CD4-positive, alpha-beta T cell (primary cell): ENCODE results near the gene EML6. TPM values are rescaled to one million over a fixed set of nuclear protein-coding genes. Genes with fewer than 3 reads are reported as not detected.

Experiments used
- ATAC-seq: fragments of 200-7000 bp; cut with Tn5 transposase; one replicate; pipeline ENCODE4 v1.10.0; 2022; ENCODE audit warnings: mild to moderate bottlenecking; ENCODE audit not compliant: poor library complexity
- CTCF ChIA-PET: fragments of 350-600 bp; sonication (Branson Sonifier 250); formaldehyde crosslinking; loops from one replicate; lab custom pipeline; 2021; ENCODE audit warnings: antibody characterized with exemption, inconsistent platforms; lab: Charles Lee
- POLR2A ChIA-PET: fragments of 350-600 bp; sonication (Branson Sonifier 250); formaldehyde crosslinking; loops from one replicate; lab custom pipeline; 2021; ENCODE audit warnings: antibody characterized with exemption, inconsistent platforms; lab: Charles Lee
- DNase-seq, 14 experiments: peaks; one replicate each; pipeline ENCODE4 v3.0.0-alpha.2; 2013 to 2020; ENCODE audit warnings: mixed read lengths in 2 of 14
- H3K27ac ChIP-seq, 2 donors: one replicate each; pipeline versions ENCODE4 v1.5.1 to v1.7.0; 2013; ENCODE audit warnings: low read length in 2 of 2, low read depth in 1 of 2, mild to moderate bottlenecking in 1 of 2
- H3K27me3 ChIP-seq, 2 experiments: 1 replicate in 1 of 2; 2 replicates in 1 of 2; pipeline versions ENCODE4 v1.6.1 to v1.7.0; 2013; ENCODE audit warnings: low read length in 2 of 2, control low read depth in 1 of 2, mild to moderate bottlenecking in 1 of 2, moderate library complexity in 1 of 2; ENCODE audit not compliant: insufficient read depth in 2 of 2, control insufficient read depth in 1 of 2
- H3K36me3 ChIP-seq: one replicate; pipeline ENCODE4 v1.6.1; 2013; ENCODE audit warnings: low read length, control low read depth; ENCODE audit not compliant: insufficient read depth
- H3K4me1 ChIP-seq: one replicate; pipeline ENCODE4 v1.6.1; 2013; ENCODE audit warnings: low read length, control low read depth; ENCODE audit not compliant: insufficient read depth
- H3K4me3 ChIP-seq: one replicate; pipeline ENCODE4 v1.5.1; 2013; ENCODE audit warnings: mild to moderate bottlenecking, low read length, moderate library complexity
- H3K9me3 ChIP-seq, 2 experiments: 1 replicate in 1 of 2; 2 replicates in 1 of 2; pipeline versions ENCODE4 v1.6.1 to v1.7.0; 2013; ENCODE audit warnings: low read length in 2 of 2, mild to moderate bottlenecking in 2 of 2, control low read depth in 1 of 2, moderate library complexity in 1 of 2; ENCODE audit not compliant: control insufficient read depth in 1 of 2, insufficient read depth in 1 of 2
- H3K27ac Mint-ChIP-seq: one replicate; pipeline ENCODE4 v1.8.0; 2020; ENCODE audit warnings: mixed read lengths
- H3K27me3 Mint-ChIP-seq: one replicate; pipeline ENCODE4 v1.8.0; 2021; ENCODE audit warnings: mixed read lengths
- H3K36me3 Mint-ChIP-seq: one replicate; pipeline ENCODE4 v1.8.0; 2021; ENCODE audit warnings: low read depth, mixed read lengths
- H3K4me1 Mint-ChIP-seq: one replicate; pipeline ENCODE4 v1.8.0; 2021; ENCODE audit warnings: low read depth, mixed read lengths
- H3K4me3 Mint-ChIP-seq: one replicate; pipeline ENCODE4 v1.8.0; 2020; ENCODE audit warnings: mild to moderate bottlenecking, mixed read lengths
- H3K9me3 Mint-ChIP-seq: one replicate; pipeline ENCODE4 v1.8.0; 2020; ENCODE audit warnings: mixed read lengths
- intact Hi-C, 2 experiments: fragments of 100-400 bp; cut with DNase I in 1 of 2; cut with micrococcal nuclease in 1 of 2; formaldehyde crosslinking; loops; one replicate each; pipeline versions ENCODE4 v1.15.1 to v1.9.0; 2023 to 2025; cut with DNase I, micrococcal nuclease
- total RNA-seq, 174 experiments: library from RNA in 2 of 174; stranded (reverse) in 2 of 174; gene quantifications; one replicate each; pipeline ENCODE4 v1.2.3 and lab custom pipeline; 2021 to 2026
- TF ChIP-seq, protein P1 (sequence below): fragments of 200-600 bp; IDR thresholded peaks from one replicate; pipeline ENCODE4 v1.8.0; 2022; ENCODE audit warnings: antibody characterized with exemption, mild to moderate bottlenecking

Gene EML6
- total RNA-seq, 2 experiments from 2014 or later, result 0.22 to 0.34 TPM

DNA sequence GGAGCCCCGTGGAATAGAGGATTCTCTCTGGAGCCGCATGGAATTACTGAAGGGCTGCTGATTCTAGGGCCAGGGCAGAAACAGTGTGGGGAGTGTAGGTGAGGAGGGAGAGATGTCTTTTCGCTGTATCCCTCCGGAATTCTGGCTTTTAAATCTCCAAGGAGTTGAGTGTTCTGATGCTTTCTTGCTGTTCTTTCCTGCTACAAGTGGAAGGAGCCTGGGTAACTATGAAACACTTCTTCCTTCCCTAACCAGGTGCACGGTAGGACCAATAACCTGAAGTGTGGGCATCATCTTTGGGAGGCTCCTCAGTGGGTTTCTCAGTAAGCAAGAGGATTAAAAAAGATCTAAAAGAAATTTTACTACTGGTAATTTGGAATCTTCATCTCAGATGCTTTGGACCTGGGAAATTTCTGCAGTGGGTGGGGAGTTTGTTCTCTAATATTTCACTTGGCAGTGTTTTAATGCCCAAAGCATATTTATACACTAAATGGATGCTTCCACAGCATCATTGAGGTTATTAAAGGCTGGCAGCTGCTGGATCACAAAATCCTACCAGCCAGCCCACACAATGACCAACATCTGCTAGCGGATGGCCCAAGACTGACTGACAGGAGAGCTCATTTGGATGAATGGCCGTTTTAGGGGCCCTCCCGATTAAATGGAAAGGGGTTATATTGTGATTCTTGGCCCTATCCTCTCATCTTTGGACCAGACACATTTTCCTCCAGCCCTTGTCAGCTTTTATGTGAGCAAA is 2.1 kb downstream of the EML6 start:
- Mint-ChIP-seq H3K4me3 (peak overlapping the region; percentile 91), H3K27ac (no peak overlapping the region), H3K36me3 (no peaks in the 10 kb centered on the region), H3K27me3 (peaks cover 61% of the 10 kb centered on the region), H3K4me1 (peaks cover 21% of the 10 kb centered on the region), H3K9me3 (no peaks in the 10 kb centered on the region)
- no peaks in the 10 kb centered on the region for H3K36me3 ChIP-seq
- H3K4me1 ChIP-seq, result peaks cover 22% of the 10 kb centered on the region
- CTCF ChIA-PET, result interaction anchor here (1.0 kb wide), 1 partner anchor 443 kb away, joined by 3 read pairs; no protein-coding TSS in a partner anchor
- H3K27ac ChIP-seq, result no peak overlapping the region
- peak overlapping the region; percentile 37 for H3K4me3 ChIP-seq
- ATAC-seq (no peak), DNase-seq (peak in 1 of 14 experiments; percentile 10)
- POLR2A ChIA-PET, result no interaction called here
- TF ChIP-seq, protein P1, sequence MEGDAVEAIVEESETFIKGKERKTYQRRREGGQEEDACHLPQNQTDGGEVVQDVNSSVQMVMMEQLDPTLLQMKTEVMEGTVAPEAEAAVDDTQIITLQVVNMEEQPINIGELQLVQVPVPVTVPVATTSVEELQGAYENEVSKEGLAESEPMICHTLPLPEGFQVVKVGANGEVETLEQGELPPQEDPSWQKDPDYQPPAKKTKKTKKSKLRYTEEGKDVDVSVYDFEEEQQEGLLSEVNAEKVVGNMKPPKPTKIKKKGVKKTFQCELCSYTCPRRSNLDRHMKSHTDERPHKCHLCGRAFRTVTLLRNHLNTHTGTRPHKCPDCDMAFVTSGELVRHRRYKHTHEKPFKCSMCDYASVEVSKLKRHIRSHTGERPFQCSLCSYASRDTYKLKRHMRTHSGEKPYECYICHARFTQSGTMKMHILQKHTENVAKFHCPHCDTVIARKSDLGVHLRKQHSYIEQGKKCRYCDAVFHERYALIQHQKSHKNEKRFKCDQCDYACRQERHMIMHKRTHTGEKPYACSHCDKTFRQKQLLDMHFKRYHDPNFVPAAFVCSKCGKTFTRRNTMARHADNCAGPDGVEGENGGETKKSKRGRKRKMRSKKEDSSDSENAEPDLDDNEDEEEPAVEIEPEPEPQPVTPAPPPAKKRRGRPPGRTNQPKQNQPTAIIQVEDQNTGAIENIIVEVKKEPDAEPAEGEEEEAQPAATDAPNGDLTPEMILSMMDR, result no peak
- intact Hi-C loops, result loop anchor here in 1 of 2 experiments (5.0 to 10.0 kb wide), 5 partner anchors 112 to 761 kb away; partner anchors contain the start of gene CCDC88A
- peaks cover 10 to 16% of the 10 kb centered on the region in 2 experiments for H3K27me3 ChIP-seq
- no peaks in the 10 kb centered on the region for H3K9me3 ChIP-seq

- H3K36me3 Mint-ChIP-seq, result no peaks in the 10 kb centered on the region
- ATAC-seq, result no peak
- H3K27ac Mint-ChIP-seq, result no peak overlapping the region
- TF ChIP-seq, protein P1, result no peak
- ChIA-PET POLR2A (no interaction called here), CTCF (interaction anchor here (1.0 kb wide), 1 partner anchor 442 kb away, joined by 3 read pairs; no protein-coding TSS in a partner anchor)
- DNase-seq, result no peak
- H3K4me1 Mint-ChIP-seq, result peaks cover 21% of the 10 kb centered on the region
- H3K36me3 ChIP-seq, result no peaks in the 10 kb centered on the region
- peak overlapping the region; percentile 91 for H3K4me3 Mint-ChIP-seq
- H3K4me3 ChIP-seq, result no peak overlapping the region
- H3K9me3 ChIP-seq, result no peaks in the 10 kb centered on the region
- H3K9me3 Mint-ChIP-seq, result no peaks in the 10 kb centered on the region
- peaks cover 63% of the 10 kb centered on the region for H3K27me3 Mint-ChIP-seq
- intact Hi-C loops, result loop anchor here in 1 of 2 experiments (5.0 to 10.0 kb wide), 5 partner anchors 111 to 762 kb away; partner anchors contain the start of gene CCDC88A
- H3K27ac ChIP-seq, result no peak overlapping the region
- H3K27me3 ChIP-seq, result peaks cover 10 to 16% of the 10 kb centered on the region in 2 experiments
- peaks cover 22% of the 10 kb centered on the region for H3K4me1 ChIP-seq
Measured at GRCh38 chr2:54726431-54726830, 3.0 kb downstream of the EML6 start.

DNA sequence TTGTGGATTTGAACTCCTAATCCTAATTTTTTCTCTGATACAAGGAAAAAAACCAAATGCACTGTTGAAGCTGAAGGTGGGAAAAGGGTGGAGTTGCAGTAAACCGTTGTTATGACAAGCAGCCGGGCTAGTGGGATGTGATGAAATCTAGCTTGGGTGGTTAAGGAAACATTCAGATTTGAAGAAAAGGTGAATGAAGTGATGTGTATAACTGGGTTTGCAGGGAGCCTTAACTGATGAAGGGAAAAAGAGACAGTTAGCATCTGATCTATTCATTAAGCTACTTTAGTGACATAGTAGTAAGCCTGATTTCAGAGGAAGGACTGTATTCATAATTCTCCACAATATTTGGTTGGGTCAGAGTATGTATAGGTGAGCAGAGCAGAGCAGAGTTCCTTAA is 3.5 kb downstream of the EML6 start:
- Histone ChIP-seq H3K4me1 (peaks cover 22% of the 10 kb centered on the region), H3K27me3 (peaks cover 10 to 16% of the 10 kb centered on the region in 2 experiments), H3K27ac (no peak overlapping the region), H3K36me3 (no peaks in the 10 kb centered on the region), H3K9me3 (no peaks in the 10 kb centered on the region), H3K4me3 (no peak overlapping the region)
- Mint-ChIP-seq H3K27me3 (peaks cover 68% of the 10 kb centered on the region), H3K27ac (no peak overlapping the region), H3K4me1 (peaks cover 21% of the 10 kb centered on the region), H3K4me3 (no peak overlapping the region), H3K36me3 (no peaks in the 10 kb centered on the region), H3K9me3 (no peaks in the 10 kb centered on the region)
- ATAC-seq (no peak), DNase-seq (no peak)
- CTCF ChIA-PET, result interaction anchor here (1.2 kb wide), 1 partner anchor 12 kb away, joined by 4 read pairs; no protein-coding TSS in a partner anchor
- TF ChIP-seq, protein P1, result no peak
- intact Hi-C loops, result loop anchor here in 1 of 2 experiments (5.0 to 10.0 kb wide), 5 partner anchors 110 to 762 kb away; partner anchors contain the start of gene CCDC88A
- POLR2A ChIA-PET, result interaction anchor here (0.5 kb wide), 1 partner anchor 230 kb away, joined by 5 read pairs; no protein-coding TSS in a partner anchor
